ENCODE results near the gene RERE.
"Not testable (repeated sequence)": the region's sequence is repeated elsewhere in the genome, so short reads cannot be mapped to it uniquely, and the experiment has no call there.

The RERE gene

DNA sequence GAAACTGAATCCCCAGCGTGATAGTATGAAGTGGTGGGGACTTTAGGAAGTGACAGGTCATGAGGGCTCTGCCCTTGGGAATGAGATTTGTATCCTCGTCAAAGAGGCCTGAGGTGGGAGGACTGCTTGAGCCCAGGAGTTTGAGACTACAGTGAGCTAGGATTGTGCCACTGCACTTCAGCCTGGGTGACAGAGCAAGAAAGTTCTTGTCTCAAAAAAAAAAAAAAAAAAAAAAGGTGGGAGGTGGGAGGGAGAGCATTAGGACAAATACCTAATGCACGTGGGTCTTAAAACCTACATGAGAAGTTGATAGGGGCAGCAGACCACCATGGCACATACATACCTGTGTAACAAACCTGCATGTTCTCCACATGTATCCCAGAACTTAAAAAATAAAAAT is 24.0 kb upstream of the RERE start:
- Histone ChIP-seq H3K27me3 (ENCODE audit: control insufficient read depth in 2 of 2, insufficient read depth in 2 of 2, low read length in 2 of 2) (no peaks in the 10 kb centered on the region), H3K4me1 (ENCODE audit: control insufficient read depth in 2 of 2, insufficient read depth in 2 of 2, low read length in 2 of 2) (peaks cover 0 to 3% of the 10 kb centered on the region in 2 donors), H3K9me3 (ENCODE audit: control insufficient read depth in 2 of 2, low read length in 2 of 2) (no peaks in the 10 kb centered on the region), H3K4me3 (ENCODE audit: low read length in 2 of 2) (no peak overlapping the region), H3K36me3 (ENCODE audit: control insufficient read depth in 2 of 2, insufficient read depth in 2 of 2, low read length in 2 of 2) (no peaks in the 10 kb centered on the region), H3K9ac (ENCODE audit: low read depth in 1 of 2, low read length in 2 of 2) (no peak overlapping the region), H3K27ac (ENCODE audit: low read depth in 2 of 2, low read length in 2 of 2) (no peak overlapping the region)

DNA sequence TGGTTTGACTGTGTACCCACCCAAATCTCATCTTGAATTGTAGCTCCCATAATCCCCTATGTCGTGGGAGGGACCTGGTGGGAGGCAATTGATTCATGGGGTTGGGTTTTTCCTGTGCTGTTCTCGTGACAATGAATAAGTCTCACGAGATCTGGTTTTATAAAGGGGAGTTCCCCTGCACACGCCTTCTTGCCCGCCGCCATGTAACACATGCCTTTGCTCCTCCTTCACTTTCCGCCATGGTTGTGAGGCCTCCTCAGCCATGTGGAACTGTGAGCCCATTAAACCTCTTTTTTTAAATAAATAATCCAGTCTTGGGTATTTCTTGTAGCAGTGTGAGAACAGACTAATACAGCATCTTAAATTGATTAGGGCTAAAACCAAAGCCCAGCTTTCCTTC is 22.6 kb upstream of the RERE start:
- no peaks in the 10 kb centered on the region for H3K36me3 ChIP-seq (ENCODE audit: control insufficient read depth in 2 of 2, insufficient read depth in 2 of 2, low read length in 2 of 2)
- H3K9me3 ChIP-seq (ENCODE audit: control insufficient read depth in 2 of 2, low read length in 2 of 2), result no peaks in the 10 kb centered on the region
- peaks cover 0 to 3% of the 10 kb centered on the region in 2 donors for H3K4me1 ChIP-seq (ENCODE audit: control insufficient read depth in 2 of 2, insufficient read depth in 2 of 2, low read length in 2 of 2)
- H3K27me3 ChIP-seq (ENCODE audit: control insufficient read depth in 2 of 2, insufficient read depth in 2 of 2, low read length in 2 of 2), result no peaks in the 10 kb centered on the region
- no peak overlapping the region for H3K4me3 ChIP-seq (ENCODE audit: low read length in 2 of 2)
- H3K9ac ChIP-seq (ENCODE audit: low read depth in 1 of 2, low read length in 2 of 2), result no peak overlapping the region
- no peak overlapping the region for H3K27ac ChIP-seq (ENCODE audit: low read depth in 2 of 2, low read length in 2 of 2)

DNA sequence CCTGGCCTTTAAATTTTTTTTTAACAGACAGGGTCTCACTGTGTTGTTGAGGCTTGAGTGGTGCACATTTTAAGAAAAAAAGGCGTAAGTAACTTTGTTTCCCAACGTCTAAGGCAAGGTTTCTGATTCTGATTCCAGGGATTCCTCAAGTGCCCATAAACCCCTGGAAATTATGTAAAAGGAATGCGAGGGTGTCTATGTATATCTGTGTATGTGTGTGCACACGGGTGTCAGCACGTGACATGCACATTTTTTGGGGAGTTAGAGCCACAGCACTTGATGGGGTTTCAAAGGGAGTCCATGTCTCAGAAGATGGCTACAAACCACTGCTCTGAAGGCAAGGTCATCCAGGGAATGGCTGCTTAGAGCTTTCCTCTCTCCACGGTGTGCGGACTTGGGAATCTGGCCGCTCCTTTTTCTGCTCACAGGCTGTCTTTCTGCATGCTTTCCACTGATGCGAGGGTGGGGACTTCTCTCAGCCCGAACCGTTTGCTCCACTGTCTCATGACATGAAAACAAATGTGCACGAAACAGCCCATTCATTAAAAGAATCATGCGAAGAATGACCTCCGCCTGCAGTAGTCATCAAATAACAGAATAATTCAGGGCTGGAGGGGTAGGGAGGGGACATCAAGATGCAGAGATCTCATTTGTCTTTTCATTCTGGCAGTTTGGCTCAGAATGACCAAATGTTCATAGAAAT is 18.7 kb upstream of the RERE start:
- Histone ChIP-seq H3K9me3 (ENCODE audit: control insufficient read depth in 2 of 2, low read length in 2 of 2) (no peaks in the 10 kb centered on the region), H3K4me1 (ENCODE audit: control insufficient read depth in 2 of 2, insufficient read depth in 2 of 2, low read length in 2 of 2) (no peaks in the 10 kb centered on the region), H3K36me3 (ENCODE audit: control insufficient read depth in 2 of 2, insufficient read depth in 2 of 2, low read length in 2 of 2) (no peaks in the 10 kb centered on the region), H3K27me3 (ENCODE audit: control insufficient read depth in 2 of 2, insufficient read depth in 2 of 2, low read length in 2 of 2) (no peaks in the 10 kb centered on the region), H3K9ac (ENCODE audit: low read depth in 1 of 2, low read length in 2 of 2) (no peak overlapping the region), H3K27ac (ENCODE audit: low read depth in 2 of 2, low read length in 2 of 2) (no peak overlapping the region), H3K4me3 (ENCODE audit: low read length in 2 of 2) (no peak overlapping the region)

DNA sequence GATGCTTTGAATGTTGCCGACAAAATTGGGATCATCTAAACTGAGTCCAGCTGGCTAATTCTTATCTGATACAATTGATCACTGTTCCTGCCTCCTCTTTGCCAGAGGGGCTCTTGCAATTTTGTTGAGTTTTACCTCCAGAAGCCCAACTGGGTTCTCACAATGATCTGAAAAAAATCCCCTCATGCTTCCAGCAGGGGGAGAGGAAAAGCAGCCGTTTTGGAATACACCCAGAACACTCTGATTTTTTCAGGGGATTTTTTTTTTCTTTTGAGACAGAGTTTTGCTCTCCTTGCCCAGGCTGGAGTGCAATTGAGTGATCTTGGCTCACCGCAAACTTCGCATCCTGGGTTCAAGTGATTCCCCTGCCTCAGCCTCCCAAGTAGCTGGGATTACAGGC is 13.9 kb upstream of the RERE start:
- Histone ChIP-seq H3K4me3 (ENCODE audit: low read length in 2 of 2) (no peak overlapping the region), H3K27ac (ENCODE audit: low read depth in 2 of 2, low read length in 2 of 2) (no peak overlapping the region), H3K4me1 (ENCODE audit: control insufficient read depth in 2 of 2, insufficient read depth in 2 of 2, low read length in 2 of 2) (no peaks in the 10 kb centered on the region), H3K27me3 (ENCODE audit: control insufficient read depth in 2 of 2, insufficient read depth in 2 of 2, low read length in 2 of 2) (no peaks in the 10 kb centered on the region), H3K9ac (ENCODE audit: low read depth in 1 of 2, low read length in 2 of 2) (no peak overlapping the region), H3K36me3 (ENCODE audit: control insufficient read depth in 2 of 2, insufficient read depth in 2 of 2, low read length in 2 of 2) (no peaks in the 10 kb centered on the region), H3K9me3 (ENCODE audit: control insufficient read depth in 2 of 2, low read length in 2 of 2) (no peaks in the 10 kb centered on the region)

DNA sequence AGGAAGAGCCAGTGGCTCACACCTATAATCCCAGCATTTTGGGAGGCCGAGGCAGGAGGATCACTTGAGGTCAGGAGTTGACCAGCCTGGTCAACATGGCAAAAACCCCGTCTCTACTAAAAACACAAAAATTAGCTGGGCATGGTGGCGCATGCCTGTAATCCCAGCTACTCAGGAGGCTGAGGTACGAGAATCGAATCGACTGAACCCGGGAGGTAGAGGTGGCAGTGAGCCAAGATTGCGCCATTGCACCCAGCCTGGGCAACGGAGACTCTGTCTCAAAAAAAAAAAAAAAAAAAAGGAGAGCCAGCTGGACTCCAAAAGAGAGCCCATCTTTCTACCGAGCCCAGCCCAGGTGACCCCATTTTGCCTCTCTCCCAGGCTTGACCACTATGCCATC is 13.3 kb upstream of the RERE start:
- H3K27me3 ChIP-seq (ENCODE audit: control insufficient read depth in 2 of 2, insufficient read depth in 2 of 2, low read length in 2 of 2); H3K4me3 ChIP-seq (ENCODE audit: low read length in 2 of 2); H3K4me1 ChIP-seq (ENCODE audit: control insufficient read depth in 2 of 2, insufficient read depth in 2 of 2, low read length in 2 of 2); H3K9me3 ChIP-seq (ENCODE audit: control insufficient read depth in 2 of 2, low read length in 2 of 2); H3K36me3 ChIP-seq (ENCODE audit: control insufficient read depth in 2 of 2, insufficient read depth in 2 of 2, low read length in 2 of 2); H3K9ac ChIP-seq (ENCODE audit: low read depth in 1 of 2, low read length in 2 of 2); H3K27ac ChIP-seq (ENCODE audit: low read depth in 2 of 2, low read length in 2 of 2): not testable (repeated sequence)

DNA sequence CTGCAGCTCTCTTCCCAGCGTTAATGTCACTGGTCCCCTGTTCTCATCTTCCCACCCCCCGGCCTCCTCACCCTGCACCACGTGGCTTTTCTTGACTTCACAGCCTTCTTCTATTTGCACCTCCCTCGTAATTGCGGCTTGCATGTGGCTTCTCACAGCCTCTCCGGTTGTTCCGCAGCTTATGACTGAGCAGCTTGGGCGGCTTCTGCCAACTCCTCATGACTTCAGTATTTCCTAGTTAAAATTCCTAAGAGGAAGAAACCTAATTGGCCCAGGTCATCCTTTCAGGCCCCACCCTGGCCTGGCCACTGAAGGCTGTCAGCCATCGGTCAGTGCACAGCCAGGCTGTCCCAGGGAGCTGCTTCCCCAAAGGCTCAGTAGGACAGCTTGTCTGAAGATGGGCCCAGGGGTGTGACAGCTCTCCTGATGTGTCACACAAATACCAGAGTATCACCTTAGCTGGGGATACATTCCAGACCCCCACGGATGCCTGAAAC is 8.6 kb upstream of the RERE start:
- Histone ChIP-seq H3K4me1 (ENCODE audit: control insufficient read depth in 2 of 2, insufficient read depth in 2 of 2, low read length in 2 of 2) (peaks cover 4 to 6% of the 10 kb centered on the region in 2 donors), H3K36me3 (ENCODE audit: control insufficient read depth in 2 of 2, insufficient read depth in 2 of 2, low read length in 2 of 2) (no peaks in the 10 kb centered on the region), H3K9me3 (ENCODE audit: control insufficient read depth in 2 of 2, low read length in 2 of 2) (no peaks in the 10 kb centered on the region), H3K9ac (ENCODE audit: low read depth in 1 of 2, low read length in 2 of 2) (no peak overlapping the region), H3K27ac (ENCODE audit: low read depth in 2 of 2, low read length in 2 of 2) (no peak overlapping the region), H3K27me3 (ENCODE audit: control insufficient read depth in 2 of 2, insufficient read depth in 2 of 2, low read length in 2 of 2) (no peaks in the 10 kb centered on the region), H3K4me3 (ENCODE audit: low read length in 2 of 2) (no peak overlapping the region)

DNA sequence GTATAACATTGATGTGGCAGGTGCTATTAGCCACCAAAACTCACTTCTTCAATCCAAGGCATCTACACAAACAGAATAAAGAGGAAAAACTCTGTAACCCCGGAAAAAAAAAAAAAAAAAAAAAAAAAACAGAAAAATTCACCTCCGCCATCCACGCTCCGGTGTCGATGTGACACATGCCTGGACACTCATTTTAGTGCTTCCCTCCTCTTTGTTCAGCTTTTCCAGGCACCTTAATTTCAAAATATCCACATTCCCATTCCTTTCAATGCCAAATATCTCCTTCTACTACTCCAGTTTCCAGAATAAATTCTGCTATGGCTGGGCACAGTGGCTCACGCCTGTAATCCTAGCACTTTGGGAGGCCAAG is 5.8 kb upstream of the RERE start:
- Histone ChIP-seq H3K4me1 (ENCODE audit: control insufficient read depth in 2 of 2, insufficient read depth in 2 of 2, low read length in 2 of 2) (peaks cover 4 to 6% of the 10 kb centered on the region in 2 donors), H3K27me3 (ENCODE audit: control insufficient read depth in 2 of 2, insufficient read depth in 2 of 2, low read length in 2 of 2) (no peaks in the 10 kb centered on the region), H3K27ac (ENCODE audit: low read depth in 2 of 2, low read length in 2 of 2) (peak overlapping the region in 1 of 2 donors; percentile 48), H3K36me3 (ENCODE audit: control insufficient read depth in 2 of 2, insufficient read depth in 2 of 2, low read length in 2 of 2) (no peaks in the 10 kb centered on the region), H3K9ac (ENCODE audit: low read depth in 1 of 2, low read length in 2 of 2) (peak overlapping the region in 1 of 2 donors; percentile 0), H3K4me3 (ENCODE audit: low read length in 2 of 2) (no peak overlapping the region), H3K9me3 (ENCODE audit: control insufficient read depth in 2 of 2, low read length in 2 of 2) (no peaks in the 10 kb centered on the region)

DNA sequence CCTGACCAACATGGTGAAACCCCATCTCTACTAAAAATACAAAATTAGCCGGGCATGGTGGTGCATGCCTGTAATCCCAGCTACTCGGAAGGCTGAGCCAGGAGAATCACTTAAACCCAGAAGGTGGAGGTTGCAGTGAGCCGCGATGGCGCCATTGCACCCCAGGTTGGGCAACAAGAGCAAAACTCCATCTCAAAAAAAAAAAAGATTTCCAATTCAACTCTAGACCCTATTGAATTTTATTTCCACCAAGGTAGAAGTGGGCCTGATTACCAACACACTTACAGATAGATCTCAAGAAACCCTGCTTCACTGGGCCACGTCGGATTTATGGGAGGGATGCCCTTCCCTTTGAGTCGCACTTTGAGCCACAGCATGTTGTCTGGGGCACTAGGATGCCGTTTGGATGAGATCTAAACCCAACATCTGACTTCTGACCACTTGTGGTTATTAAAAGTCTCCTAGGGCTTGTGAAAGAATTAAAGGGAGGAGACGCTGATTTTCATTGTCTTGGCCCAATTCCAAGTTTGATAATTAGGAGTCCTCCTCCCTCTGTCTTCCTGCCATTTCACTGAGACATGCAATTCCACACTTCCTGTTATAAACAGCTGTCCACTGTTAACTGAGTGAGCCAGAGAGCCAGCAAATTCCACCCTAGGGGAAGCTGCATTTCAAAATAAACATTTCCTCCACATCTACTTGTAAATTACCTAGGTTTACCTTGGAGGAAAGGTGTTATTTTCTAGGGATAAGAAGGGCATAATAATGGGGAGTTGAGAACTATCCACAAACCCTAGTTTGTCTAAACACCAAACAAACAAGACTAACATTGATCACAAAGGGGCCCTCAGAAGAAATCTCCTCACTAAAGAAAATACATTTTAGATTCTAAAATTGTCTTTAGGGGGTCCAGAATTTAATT is 5.2 kb upstream of the RERE start:
- H3K36me3 ChIP-seq (ENCODE audit: control insufficient read depth in 2 of 2, insufficient read depth in 2 of 2, low read length in 2 of 2), result no peaks in the 10 kb centered on the region
- no peaks in the 10 kb centered on the region for H3K9me3 ChIP-seq (ENCODE audit: control insufficient read depth in 2 of 2, low read length in 2 of 2)
- peak overlapping the region in 1 of 2 donors; percentile 0 for H3K9ac ChIP-seq (ENCODE audit: low read depth in 1 of 2, low read length in 2 of 2)
- H3K27ac ChIP-seq (ENCODE audit: low read depth in 2 of 2, low read length in 2 of 2), result peak overlapping the region; percentile 48 to 72
- H3K27me3 ChIP-seq (ENCODE audit: control insufficient read depth in 2 of 2, insufficient read depth in 2 of 2, low read length in 2 of 2), result no peaks in the 10 kb centered on the region
- peaks cover 4 to 6% of the 10 kb centered on the region in 2 donors for H3K4me1 ChIP-seq (ENCODE audit: control insufficient read depth in 2 of 2, insufficient read depth in 2 of 2, low read length in 2 of 2)
- no peak overlapping the region for H3K4me3 ChIP-seq (ENCODE audit: low read length in 2 of 2)

DNA sequence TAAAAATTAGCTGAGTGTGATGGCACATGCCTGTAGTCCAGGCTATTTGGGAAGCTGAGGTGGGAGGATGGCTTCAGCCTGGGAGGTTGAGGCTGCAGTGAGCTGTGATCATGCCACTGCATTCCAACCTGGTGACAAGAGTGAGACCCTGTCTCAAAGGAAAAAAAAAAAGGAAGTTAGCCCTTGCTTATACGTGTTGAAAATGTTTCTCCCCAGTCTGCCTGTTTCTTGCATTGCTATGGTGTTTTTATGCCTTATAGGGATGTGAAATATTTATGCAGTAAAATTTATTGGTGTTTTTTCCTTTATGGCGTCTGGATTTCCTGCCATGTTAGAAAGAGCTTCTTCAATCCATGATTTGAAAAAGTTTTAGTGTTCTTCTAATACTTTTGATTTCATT is 3.6 kb upstream of the RERE start:
- Histone ChIP-seq H3K36me3 (ENCODE audit: control insufficient read depth in 2 of 2, insufficient read depth in 2 of 2, low read length in 2 of 2) (no peaks in the 10 kb centered on the region), H3K4me1 (ENCODE audit: control insufficient read depth in 2 of 2, insufficient read depth in 2 of 2, low read length in 2 of 2) (peaks cover 4 to 15% of the 10 kb centered on the region in 2 donors), H3K9me3 (ENCODE audit: control insufficient read depth in 2 of 2, low read length in 2 of 2) (no peaks in the 10 kb centered on the region), H3K9ac (ENCODE audit: low read depth in 1 of 2, low read length in 2 of 2) (no peak overlapping the region), H3K4me3 (ENCODE audit: low read length in 2 of 2) (no peak overlapping the region), H3K27ac (ENCODE audit: low read depth in 2 of 2, low read length in 2 of 2) (no peak overlapping the region), H3K27me3 (ENCODE audit: control insufficient read depth in 2 of 2, insufficient read depth in 2 of 2, low read length in 2 of 2) (no peaks in the 10 kb centered on the region)

DNA sequence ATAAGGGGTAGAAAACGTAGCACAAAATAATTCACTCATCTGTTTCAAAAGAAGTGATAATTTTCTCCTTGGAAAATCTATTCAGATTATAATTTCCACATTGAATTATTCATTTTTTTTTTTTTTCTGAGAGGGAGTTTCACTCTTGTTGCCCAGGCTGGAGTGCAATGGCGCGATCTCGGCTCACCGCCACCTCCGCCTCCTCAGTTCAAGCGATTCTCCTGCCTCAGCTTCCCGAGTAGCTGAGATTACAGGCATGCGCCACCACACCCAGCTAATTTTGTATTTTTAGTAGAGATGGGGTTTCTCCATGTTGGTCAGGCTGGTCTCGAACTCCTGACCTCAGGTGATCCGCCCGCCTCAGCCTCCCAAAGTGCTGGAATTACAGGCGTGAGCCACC is 1.3 kb upstream of the RERE start:
- not testable (repeated sequence) for H3K27ac ChIP-seq (ENCODE audit: low read depth in 2 of 2, low read length in 2 of 2); H3K36me3 ChIP-seq (ENCODE audit: control insufficient read depth in 2 of 2, insufficient read depth in 2 of 2, low read length in 2 of 2); H3K9ac ChIP-seq (ENCODE audit: low read depth in 1 of 2, low read length in 2 of 2); H3K4me3 ChIP-seq (ENCODE audit: low read length in 2 of 2); H3K27me3 ChIP-seq (ENCODE audit: control insufficient read depth in 2 of 2, insufficient read depth in 2 of 2, low read length in 2 of 2); H3K9me3 ChIP-seq (ENCODE audit: control insufficient read depth in 2 of 2, low read length in 2 of 2)
- H3K4me1 ChIP-seq (ENCODE audit: control insufficient read depth in 2 of 2, insufficient read depth in 2 of 2, low read length in 2 of 2), result peaks cover 4 to 24% of the 10 kb centered on the region in 2 donors
